A673 (cell line): ENCODE data around the gene TGIF1. TPM values are rescaled to one million over a fixed set of nuclear protein-coding genes. Genes with fewer than 3 reads are reported as not detected.
"Not testable (repeated sequence)": the region's sequence is repeated elsewhere in the genome, so short reads cannot be mapped to it uniquely, and the experiment has no call there.

Source experiments
- BruUV-seq: library from RNA; stranded (reverse); fragments of 400-500 nt; replicated peaks from 2 replicates; lab custom pipeline; 2021; lab: Mats Ljungman, UMichigan
- CTCF ChIA-PET: fragments of 300-600 bp; sonication (Branson Sonifier 250); formaldehyde crosslinking; loops from one replicate; lab custom pipeline; 2022; ENCODE audit warnings: antibody characterized with exemption; lab: Charles Lee
- POLR2A ChIA-PET: fragments of 300-600 bp; sonication (Branson Sonifier 250); formaldehyde crosslinking; loops from one replicate; lab custom pipeline; 2022; ENCODE audit warnings: antibody characterized with exemption; ENCODE audit not compliant: low non-redundant PET; lab: Charles Lee
- DNase-seq: peaks from one replicate; pipeline ENCODE4 v3.0.0-alpha.2; 2015; ENCODE audit warnings: low spot score
- H3K27ac ChIP-seq: fragments of 200-600 bp; sonication (generic); 2 replicates; pipeline ENCODE4 v1.5.1; 2016; ENCODE audit warnings: mixed run types, low read depth, mild to moderate bottlenecking, mixed read lengths, antibody characterized with exemption, low read length; ENCODE audit not compliant: poor library complexity, severe bottlenecking
- H3K27me3 ChIP-seq: fragments of 200-600 bp; sonication (generic); replicated peaks from 2 replicates; pipeline ENCODE4 v1.6.1; 2017; ENCODE audit warnings: mixed run types, low read depth, mild to moderate bottlenecking, mixed read lengths, antibody characterized with exemption, low read length; ENCODE audit not compliant: insufficient read depth, poor library complexity
- H3K36me3 ChIP-seq: fragments of 200-600 bp; sonication (generic); 2 replicates; pipeline ENCODE4 v1.6.1; 2016; ENCODE audit warnings: mixed run types, mild to moderate bottlenecking, mixed read lengths, antibody characterized with exemption, low read length; ENCODE audit not compliant: insufficient read depth, poor library complexity, severe bottlenecking
- H3K4me1 ChIP-seq: fragments of 200-600 bp; sonication (generic); 2 replicates; pipeline ENCODE4 v1.6.1; 2017; ENCODE audit warnings: mixed run types, mild to moderate bottlenecking, mixed read lengths, antibody characterized with exemption, low read length; ENCODE audit not compliant: insufficient read depth, poor library complexity, severe bottlenecking
- H3K4me3 ChIP-seq: fragments of 200-600 bp; sonication (generic); 2 replicates; pipeline ENCODE4 v1.5.1; 2016; ENCODE audit warnings: low read depth, mixed run types, mild to moderate bottlenecking, mixed read lengths, low read length; ENCODE audit not compliant: poor library complexity, severe bottlenecking
- H3K9me3 ChIP-seq: fragments of 200-600 bp; sonication (generic); 2 replicates; pipeline ENCODE4 v1.6.1; 2016; ENCODE audit warnings: mixed run types, low read depth, mild to moderate bottlenecking, mixed read lengths, antibody characterized with exemption, low read length; ENCODE audit not compliant: poor library complexity, severe bottlenecking
- CTCF ChIP-seq: fragments of 300-800, 200-600 bp; sonication (generic); conservative IDR thresholded peaks from 2 replicates; pipeline ENCODE4 v1.5.1; 2017; ENCODE audit warnings: low read depth, mild to moderate bottlenecking, antibody characterized with exemption, low read length, moderate library complexity, mixed read lengths
- EZH2 ChIP-seq: fragments of 200-600 bp; sonication (generic); IDR thresholded peaks from 2 replicates; pipeline ENCODE4 v1.6.1; 2017; ENCODE audit warnings: borderline replicate concordance, low read depth, mild to moderate bottlenecking, mixed read lengths, antibody characterized with exemption, low read length; ENCODE audit not compliant: poor library complexity, severe bottlenecking
- intact Hi-C: fragments of 100-400 bp; cut with micrococcal nuclease; formaldehyde crosslinking; loops from one replicate; pipeline ENCODE4 v1.10.0; 2022; ENCODE audit not compliant: unreplicated experiment
- total RNA-seq: library from RNA; stranded (reverse); gene quantifications from 2 replicates; pipeline ENCODE4 v1.2.3, GENCODE V29; 2021

The TGIF1 gene
- total RNA-seq, 1 experiment from 2014 or later: 98.3 TPM

DNA sequence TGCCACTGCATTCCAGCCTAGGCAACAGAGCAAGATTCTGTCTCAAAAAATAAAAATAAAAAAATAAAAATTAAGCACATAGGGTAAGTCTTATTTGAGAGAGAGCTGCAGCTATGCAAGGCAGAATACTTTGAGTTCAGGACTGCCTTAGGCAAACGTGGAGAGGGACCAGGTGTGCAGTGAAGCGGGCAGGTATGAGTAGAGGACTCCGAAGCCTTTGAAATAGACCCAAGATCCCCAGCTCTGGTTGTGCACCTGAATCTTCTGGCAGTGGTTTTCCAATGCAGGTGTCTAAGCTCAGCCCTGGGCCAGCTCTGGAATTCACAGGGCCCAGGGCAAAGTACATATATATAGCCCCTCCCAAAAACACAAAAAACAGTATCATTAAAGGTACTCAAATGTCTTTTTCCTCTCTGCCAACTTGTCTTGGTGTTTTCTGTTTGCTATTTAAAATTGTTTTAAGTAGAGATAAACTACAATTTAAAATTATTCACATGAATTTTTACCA lies 21.2 kb downstream of the TGIF1 start:
- Histone ChIP-seq H3K4me1 (no peaks in the 10 kb centered on the region), H3K36me3 (no peaks in the 10 kb centered on the region), H3K9me3 (no peaks in the 10 kb centered on the region), H3K27me3 (no peaks in the 10 kb centered on the region), H3K4me3 (no peak overlapping the region), H3K27ac (no peak overlapping the region)
- ChIA-PET CTCF (no interaction called here), POLR2A (interaction anchor here (0.7 kb wide), 1 partner anchor 27 kb away, joined by 3 read pairs; no protein-coding TSS in a partner anchor)
- BruUV-seq: no TSS peak
- no peak for DNase-seq
- TF ChIP-seq CTCF: no peak
- no peak for TF ChIP-seq EZH2
- intact Hi-C loops: no loop called here

DNA sequence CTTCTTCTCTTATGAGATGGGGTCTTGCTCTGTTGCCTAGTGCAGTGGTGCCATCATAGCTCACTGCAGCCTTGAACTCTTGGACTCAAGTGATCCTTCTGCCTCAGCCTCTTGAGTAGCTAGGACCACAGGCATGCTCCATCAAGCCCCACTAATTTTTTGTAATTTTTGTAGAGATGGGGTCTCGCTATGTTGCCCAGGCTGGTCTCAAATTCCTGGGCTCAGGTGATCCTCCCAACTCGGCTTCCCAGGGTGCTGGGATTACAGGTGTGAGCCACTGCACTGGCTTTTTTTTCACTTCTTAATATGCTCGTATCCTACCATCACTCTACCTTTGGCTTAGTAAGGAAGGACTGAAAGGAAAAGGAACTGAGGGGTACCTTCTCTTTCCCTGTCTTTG lies 22.1 kb downstream of the TGIF1 start:
- H3K27me3 ChIP-seq, H3K27ac ChIP-seq, intact Hi-C loops, DNase-seq, H3K36me3 ChIP-seq, POLR2A ChIA-PET, H3K4me1 ChIP-seq, H3K9me3 ChIP-seq, H3K4me3 ChIP-seq, BruUV-seq, CTCF ChIA-PET: not testable (repeated sequence)

DNA sequence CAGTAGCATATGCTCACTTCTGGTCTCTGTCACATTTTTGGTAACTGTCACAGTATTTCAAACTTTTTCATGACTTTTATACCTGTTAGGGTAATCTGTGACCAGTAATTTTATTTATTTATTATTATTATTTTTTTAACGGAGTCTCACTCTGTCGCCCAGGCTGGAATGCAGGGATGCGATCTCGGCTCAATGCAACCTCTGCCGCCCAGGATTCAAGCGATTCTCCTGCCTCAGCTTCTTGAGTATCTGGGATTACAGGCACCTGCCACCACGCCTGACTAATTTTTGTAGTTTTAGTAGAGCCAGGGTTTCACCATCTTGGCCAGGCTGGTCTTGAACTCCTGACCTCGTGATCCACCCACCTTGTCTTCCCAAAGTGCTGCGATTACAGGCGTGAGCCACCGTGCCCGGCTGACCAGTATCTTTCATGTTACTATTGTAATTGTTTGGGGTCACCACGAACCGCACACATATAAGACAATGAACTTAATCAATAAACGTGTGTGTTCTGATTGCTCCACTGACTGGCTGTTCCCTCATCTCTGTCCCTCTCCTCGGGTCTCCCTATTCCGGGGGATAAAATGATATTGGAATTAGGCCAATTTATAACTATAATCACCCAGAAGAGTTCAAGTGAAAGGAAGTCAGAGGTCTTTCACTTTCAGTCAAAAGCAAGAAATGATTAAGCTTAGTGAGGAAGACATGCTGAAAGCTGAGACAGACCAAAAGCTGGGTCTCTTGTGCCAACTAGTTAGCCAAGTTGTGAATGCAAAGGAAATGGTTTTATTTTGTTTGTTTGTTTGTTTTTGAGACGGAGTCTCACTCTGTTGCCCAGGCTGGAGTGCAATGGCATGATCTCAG lies 22.9 kb downstream of the TGIF1 start:
- H3K27ac ChIP-seq: no peak overlapping the region
- H3K27me3 ChIP-seq: no peaks in the 10 kb centered on the region
- no peak overlapping the region for H3K4me3 ChIP-seq
- H3K4me1 ChIP-seq: no peaks in the 10 kb centered on the region
- no peaks in the 10 kb centered on the region for H3K9me3 ChIP-seq
- ChIA-PET POLR2A (no interaction called here), CTCF (no interaction called here)
- H3K36me3 ChIP-seq: no peaks in the 10 kb centered on the region
- no peak for DNase-seq
- no TSS peak for BruUV-seq
- TF ChIP-seq CTCF (no peak), EZH2 (no peak)
- intact Hi-C loops: no loop called here
